ENCODE measurements around the gene HMGXB4.
"Not testable (repeated sequence)": the region's sequence is repeated elsewhere in the genome, so short reads cannot be mapped to it uniquely, and the experiment has no call there.

Gene HMGXB4, protein sequence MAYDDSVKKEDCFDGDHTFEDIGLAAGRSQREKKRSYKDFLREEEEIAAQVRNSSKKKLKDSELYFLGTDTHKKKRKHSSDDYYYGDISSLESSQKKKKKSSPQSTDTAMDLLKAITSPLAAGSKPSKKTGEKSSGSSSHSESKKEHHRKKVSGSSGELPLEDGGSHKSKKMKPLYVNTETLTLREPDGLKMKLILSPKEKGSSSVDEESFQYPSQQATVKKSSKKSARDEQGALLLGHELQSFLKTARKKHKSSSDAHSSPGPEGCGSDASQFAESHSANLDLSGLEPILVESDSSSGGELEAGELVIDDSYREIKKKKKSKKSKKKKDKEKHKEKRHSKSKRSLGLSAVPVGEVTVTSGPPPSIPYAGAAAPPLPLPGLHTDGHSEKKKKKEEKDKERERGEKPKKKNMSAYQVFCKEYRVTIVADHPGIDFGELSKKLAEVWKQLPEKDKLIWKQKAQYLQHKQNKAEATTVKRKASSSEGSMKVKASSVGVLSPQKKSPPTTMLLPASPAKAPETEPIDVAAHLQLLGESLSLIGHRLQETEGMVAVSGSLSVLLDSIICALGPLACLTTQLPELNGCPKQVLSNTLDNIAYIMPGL

DNA sequence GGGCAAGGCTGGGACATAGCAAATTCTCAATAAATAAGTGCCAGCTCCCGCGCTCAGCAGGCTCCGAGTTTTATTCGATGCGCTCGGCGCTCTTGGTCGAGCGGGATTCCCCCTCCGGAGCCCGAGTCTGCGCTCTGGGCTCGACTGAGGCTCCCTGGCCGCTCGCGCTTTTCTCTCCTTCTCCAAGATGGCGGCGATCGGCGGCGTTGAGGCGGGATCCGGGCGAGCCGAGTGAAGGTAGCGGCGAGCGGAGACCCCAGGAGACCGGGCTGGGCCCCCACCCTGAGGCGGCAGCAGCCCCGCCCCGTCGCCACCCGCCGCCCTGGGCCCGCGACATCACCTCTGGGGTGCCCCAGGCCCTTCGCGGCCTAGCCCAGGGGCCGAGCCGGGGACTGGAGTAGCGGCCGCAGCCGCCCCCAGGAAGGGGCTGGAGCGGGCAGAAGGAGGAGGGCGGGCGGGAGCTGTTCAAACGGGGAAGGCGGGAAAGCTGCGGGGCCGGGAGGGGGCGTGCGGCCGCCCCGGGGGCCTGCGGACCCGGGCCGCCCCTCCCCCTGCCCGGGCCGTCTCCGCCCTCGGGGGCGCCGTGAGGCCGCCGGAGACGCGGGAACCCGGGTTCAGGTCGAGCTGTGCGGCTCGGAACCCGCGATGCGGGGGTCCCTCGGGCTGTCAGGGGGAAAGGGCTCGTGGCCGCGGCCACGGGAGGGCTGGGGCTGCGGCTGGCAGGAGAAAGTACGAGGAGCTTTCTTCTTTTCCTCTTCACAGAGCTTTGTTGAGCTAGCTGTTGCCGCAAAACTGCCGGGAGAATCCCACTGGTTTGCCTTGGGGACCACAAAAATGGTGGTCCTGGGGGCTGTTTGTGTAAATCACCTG, at the start of gene HMGXB4:
TSS of gene HMGXB4 (plus strand) at position 173 of the 870 bp plus-strand sequence. CDS start 4,898 bp downstream, outside the sequence.
- peak; percentile 87 for DNase-seq (ENCODE audit: low spot score)

DNA sequence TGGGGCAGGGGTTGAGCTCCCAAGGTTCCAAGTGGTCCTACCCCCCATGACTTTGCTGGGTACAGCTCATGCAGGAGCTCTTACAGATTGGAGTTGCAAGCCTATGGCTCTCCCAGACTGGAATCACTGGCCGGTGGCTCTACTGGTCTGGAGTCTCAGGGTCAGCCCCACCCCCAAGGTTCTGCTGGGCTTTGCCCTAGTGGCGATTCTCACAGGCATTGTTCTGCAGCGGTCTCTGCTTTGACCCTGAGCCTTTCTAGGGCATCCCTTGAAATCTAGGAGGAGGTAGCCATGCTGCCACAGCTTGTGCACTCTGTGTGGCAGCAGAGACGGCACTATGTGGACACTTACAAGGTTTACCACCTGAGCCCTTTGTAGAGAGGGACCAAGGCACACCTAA, 49.3 kb upstream of the HMGXB4 start:
- no peak for DNase-seq (ENCODE audit: low spot score)

DNA sequence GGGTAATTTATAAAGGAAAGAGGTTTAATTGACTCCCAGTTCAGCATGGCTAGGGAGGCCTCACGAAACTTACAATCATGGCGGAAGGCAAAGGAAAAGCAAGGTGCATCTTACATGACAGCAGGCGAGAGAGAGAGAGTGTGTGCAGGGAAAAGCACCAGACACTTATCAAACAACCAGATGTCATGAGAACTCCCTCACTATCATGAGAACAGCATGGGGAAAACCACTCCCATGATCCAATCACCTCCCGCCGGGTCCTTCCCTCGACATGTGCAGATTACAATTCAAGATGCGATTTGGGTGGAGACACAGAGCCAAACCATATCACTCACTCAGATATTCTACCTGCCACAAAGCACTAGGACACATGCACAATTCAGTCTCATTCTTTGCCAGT, 48.1 kb upstream of the HMGXB4 start:
- DNase-seq (ENCODE audit: low spot score): no peak

DNA sequence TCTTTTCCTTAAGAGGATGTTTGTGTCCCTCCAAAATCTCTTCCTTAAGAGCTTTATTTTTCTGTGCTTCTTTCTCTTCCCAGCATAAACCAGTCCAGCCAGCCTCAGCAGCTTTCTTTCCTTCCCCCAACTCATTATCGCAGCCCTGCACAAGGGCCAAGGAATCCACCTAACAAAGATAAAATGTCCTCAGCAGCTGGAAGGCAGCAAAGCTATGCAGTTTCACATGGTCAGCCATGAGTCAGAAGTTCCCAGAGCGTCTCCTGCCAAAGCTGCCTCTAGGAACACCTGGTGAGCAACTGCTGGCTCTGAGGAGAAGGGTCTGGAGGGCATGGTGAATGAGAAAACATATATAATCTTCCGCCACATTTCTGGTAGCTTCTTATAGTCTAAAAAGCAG, 45.3 kb upstream of the HMGXB4 start:
- DNase-seq (ENCODE audit: low spot score): no peak

DNA sequence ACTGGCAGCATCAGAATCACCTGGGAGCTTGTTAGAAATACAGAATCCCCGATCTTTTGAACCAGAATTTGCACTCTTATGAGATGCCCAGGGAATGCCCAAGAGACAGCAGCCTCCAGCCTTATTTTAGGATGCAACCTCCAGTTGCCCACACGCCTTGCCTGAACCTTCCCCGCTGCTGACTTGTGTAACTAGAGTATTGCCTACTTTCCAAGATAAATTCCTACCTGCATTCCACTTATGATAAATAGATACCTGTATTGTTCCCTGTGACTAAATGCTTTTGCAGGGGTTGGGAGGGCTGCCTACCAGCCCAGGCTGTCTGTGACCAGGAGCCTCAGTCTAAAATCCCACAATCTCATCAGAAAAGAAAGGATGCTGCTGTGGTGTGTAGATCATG, 44.3 kb upstream of the HMGXB4 start:
- DNase-seq (ENCODE audit: low spot score): no peak

DNA sequence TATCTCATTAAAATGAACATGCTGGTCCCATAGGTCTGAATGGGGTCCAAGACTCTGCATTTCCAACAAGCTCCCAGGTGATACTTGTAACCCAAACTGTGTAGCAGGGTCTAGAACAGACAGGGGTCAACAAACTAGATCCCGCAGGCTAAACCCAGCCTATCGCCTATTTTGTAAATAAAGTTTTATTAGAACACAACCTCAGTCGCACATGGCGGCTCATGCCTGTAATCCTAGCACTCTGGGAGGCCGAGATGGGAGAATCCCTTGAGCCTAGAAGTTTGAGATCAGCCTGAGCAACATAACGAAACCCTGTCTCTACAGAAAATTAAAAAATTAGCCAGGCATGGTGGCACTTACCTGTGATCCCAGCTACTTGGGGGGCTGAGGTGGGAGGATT, 42.3 kb upstream of the HMGXB4 start:
- no peak for DNase-seq (ENCODE audit: low spot score)

DNA sequence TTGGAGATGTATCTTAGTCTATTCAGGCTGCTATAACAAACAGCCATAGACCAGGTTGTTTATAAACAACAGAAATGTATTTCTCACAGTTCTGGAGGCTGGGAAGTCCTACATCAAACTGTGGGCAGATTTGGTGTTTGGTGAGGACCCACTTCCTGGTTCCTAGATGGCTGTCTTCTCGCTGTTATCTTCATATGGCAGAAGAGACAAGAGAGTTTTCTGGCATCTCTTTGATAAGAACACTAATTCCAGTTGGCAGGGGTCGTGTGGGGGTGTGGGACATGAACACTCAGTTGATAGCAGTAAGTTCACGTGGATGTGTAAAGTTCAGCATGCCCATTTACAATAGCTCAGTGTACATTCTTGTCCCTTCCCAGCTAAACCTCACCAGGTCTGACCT, 41.3 kb upstream of the HMGXB4 start:
- DNase-seq (ENCODE audit: low spot score): no peak

DNA sequence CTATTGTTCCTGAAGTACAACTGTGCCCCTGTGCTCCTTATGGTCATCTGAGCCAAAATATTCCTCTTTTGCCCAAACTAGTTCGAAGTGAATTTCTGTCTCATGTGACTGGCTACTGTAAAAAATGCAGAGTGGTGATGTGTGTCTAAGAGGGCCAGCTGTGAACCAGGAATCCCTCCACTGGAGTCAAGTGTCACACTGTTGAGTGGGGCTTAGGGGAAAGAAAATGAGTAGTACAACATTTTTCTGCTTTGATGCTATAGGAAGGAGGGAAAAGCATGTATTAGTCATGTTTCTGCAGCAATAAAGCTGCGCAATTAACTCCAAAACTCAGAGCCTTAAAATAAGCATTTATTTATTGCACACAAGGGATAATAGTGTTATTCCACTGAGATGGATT, 39.8 kb upstream of the HMGXB4 start:
- no peak for DNase-seq (ENCODE audit: low spot score)

DNA sequence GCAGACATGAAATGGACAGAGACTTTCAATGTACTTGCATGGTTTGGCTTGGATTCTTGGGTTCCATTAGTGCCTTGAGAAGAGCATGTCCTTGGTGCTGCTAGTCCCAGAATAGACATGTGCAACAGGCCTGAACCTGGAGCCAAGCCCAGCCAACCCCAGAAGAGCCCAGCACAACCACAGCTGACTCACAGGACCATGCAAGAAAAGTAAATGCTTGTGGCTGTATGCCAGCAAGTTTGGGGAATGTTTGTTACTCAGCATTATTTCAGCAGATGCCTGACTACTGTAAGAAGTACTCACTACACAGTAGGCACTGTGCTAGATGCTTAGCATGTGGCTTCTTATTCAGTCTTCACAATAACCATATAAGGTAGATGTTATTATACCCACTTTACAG, 39.2 kb upstream of the HMGXB4 start:
- no peak for DNase-seq (ENCODE audit: low spot score)

DNA sequence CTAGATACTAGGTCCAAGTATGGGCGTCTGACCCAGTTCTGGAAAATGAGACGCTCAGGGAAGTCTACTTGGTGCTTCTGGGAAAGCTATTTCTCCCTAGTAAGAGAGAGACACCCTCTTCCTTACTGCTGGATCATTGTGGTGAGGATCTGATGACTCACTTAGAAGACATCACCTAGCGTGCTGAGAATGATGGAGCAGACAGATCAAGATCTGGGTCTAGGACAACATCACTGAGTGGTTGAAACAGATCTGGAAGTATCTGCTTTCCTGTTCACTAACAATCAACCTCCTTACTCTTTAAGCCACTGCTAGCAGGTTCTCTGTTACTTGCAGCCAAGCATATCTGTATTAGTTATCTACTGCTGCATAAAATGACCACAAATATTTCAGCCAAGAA, 38.3 kb upstream of the HMGXB4 start:
- no peak for DNase-seq (ENCODE audit: low spot score)

DNA sequence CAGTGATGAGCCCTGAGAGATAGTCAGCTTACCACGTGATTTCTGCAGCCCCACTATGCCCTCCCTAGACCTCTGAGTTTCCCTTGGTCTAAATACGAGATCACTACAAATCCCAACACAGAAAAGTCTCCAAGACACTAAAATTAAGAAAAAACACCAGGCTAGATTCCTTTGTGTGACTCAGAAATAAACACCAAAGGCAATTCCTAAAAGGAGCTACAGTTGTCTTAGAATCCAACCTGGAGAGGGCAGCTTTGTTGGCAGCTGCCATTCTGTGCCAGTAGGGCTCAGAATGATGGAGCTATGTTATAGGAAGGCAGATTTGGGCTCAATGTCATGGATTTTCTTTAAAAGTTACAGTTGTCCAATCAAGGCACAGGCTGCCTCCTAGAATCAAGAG, 37.1 kb upstream of the HMGXB4 start:
- no peak for DNase-seq (ENCODE audit: low spot score)

DNA sequence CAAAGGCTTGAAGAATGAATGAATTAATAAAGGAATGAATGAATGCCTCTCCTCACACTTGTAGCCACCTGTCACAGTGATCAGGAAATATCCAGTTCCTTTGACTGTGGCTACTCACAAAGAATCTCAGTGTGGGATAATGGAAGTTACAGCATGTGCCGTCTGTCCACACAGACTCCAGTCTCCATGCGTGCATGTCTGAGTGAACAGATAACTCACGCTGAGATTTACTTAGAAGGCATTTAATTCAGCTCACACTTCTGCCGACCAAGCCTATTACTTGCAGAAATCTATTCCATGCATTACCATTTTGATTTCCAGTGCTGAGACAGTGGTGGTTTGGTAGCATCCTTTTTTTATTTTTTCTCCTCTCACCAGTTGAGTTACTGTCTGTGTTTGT, 32.3 kb upstream of the HMGXB4 start:
- no peak for DNase-seq (ENCODE audit: low spot score)

DNA sequence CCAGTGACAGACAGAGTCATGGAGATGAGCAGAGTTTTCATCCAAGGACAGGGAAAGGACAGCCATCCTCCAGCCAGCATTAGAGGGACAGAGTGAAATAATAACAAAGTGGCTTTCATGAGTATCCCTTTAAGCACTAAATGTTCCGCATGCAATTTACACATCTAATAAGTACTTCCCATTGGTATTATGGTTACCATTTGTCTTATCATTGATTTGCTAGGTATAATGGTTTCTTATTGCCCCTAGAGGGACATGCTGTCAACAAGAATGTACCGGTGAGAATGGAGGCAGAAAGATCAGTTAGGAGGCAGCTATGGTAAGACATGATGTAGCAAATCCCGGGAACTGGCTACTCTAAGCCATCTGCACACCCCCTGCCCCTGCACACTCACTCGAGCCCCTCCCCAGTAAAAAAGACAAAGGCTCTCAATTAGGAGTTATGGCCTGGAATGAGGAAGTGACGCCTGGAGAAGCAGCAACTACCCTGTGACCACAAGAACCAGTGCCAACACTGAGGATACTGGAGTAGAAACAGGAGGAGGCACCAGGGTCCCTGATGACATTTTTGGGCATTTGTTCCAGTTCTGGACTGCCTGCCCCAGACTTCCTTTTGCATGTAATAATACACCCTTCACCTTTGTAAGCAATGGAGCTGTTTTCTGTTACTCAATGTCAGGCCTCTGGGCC, 30.2 kb upstream of the HMGXB4 start:
- no peak for DNase-seq (ENCODE audit: low spot score)

DNA sequence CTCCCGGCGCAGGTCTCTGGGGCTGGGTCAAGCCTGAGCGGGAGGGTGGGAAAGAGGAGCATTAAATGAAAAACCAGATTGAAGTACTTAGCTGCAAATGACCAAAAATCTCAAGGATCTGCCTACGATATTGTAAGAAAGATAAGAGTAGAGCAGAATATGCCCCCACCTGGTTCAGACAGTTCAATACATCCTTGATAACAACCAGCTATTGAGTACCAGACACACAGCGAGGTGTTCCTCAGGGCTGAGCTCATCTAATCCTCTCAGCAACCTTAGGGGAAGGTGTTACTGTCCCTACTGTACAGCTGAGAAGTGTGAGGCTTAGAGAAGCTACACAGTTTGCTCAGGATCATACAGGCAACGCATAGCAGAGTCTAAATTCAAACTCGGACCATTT, 27.4 kb upstream of the HMGXB4 start:
- DNase-seq (ENCODE audit: low spot score): no peak

DNA sequence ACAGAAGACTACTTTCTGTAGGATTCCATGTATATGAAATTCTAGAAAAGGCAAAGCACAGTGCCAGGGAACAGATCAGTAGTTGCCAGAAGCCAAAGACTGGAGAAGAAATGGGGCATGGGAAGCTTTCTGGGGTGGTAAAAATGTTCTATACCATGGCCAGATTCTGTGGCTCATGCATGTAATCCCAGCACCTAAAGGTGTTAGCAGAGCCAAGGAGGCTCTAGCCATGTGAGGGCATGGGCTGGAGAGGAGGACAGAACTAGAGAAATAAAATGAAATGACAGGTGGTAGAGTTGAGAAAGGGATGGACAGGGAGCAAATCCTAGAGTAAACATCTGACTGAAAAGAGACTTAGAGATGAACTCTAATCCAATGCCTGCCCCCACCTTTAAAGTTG, 26.9 kb upstream of the HMGXB4 start:
- no peak for DNase-seq (ENCODE audit: low spot score)

DNA sequence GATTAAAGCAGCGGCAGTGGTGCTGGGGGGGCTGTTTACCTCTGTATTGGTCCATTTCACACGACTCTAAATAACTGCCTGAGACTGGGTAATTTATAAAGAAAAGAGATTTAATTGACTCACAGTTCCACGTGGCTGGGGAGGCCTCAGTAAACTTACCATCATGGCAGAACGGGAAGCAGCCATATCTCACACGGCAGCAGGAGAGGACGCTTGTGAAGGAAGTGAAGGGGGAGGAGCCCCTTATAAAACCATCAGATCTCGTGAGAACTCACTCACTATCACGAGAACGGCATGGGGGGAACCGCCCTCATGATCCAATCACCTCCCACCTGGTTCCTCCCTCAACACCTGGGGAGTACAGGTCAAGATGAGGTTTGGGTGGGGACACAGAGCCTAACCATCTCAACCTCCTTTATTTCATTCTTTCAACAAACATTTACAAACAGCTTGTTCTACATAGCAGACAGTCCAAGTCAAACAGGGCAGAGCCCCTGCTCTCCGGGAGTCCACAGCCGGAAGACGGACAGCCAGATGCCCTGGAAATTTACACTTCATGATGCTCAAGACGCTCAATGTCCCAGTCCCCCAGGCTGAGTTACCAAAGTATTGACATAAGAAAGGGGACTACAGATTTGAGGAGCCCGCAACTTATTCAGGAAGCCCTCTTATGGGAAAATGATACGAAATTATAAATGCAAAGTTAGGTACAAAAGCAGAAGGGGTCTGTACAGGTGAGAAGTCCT, 26.3 kb upstream of the HMGXB4 start:
- no peak for DNase-seq (ENCODE audit: low spot score)

DNA sequence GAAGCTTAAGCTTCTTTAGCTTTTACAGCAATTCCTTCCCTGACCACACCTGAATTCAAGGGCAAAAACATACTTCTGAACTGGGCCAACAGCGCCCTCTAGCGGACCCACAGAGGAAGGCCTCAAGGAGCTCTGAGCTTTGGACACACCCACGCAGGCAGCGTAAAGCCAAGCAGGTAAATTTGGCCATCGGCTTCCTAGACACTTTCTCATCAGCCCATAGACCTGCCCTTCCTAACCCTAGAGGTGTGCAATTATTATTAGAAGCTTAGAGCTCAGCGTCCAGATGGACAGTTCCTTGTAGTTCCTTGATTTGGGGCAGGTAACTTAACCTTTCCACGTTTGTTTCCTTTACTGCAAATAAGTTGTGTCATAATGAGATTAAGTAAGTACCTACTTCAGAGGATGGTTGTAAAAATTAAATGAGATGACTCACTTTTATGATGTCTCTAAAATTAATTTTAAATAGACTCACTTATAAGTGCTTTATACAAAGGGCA, 25.7 kb upstream of the HMGXB4 start:
- peak; percentile 58 for DNase-seq (ENCODE audit: low spot score)

DNA sequence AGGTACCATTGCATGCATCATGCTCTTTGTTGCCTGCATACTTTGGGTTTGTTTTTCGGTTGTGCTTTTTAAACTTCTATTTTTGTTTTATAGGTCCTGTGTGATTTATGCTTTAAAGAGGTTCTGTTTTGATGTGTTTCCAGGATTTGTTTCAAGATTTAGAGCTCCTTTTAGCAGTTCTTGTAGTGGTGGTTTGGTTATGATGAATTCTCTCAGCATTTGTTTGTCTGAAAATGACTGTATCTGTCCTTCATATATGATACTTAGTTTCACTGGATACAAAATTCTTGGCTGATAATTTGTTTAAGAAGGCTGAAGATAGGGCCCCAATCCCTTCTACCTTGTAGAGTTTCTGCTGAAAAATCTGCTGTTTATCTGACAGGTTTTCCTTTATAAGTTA, 18.5 kb upstream of the HMGXB4 start:
- DNase-seq (ENCODE audit: low spot score): not testable (repeated sequence)

DNA sequence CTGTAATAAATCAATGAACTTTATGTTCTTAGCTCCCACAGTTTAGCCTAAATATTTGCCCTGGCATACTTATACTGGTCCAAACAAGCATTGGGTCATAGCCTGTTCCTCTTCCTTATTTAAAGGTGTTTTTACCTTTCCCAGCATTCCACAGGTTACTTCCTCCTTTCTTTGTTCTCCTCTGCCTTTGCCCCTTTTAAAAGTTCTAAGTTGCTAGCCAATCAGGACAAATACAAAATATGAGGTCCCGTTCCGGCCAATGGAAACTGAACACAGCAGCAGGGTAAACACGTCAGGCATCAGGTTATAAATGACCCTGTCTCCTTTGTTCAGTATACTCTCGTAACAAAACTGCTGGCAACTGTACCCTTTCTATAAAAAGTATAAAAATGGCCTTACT, 12.8 kb upstream of the HMGXB4 start:
- DNase-seq (ENCODE audit: low spot score): not testable (repeated sequence)

DNA sequence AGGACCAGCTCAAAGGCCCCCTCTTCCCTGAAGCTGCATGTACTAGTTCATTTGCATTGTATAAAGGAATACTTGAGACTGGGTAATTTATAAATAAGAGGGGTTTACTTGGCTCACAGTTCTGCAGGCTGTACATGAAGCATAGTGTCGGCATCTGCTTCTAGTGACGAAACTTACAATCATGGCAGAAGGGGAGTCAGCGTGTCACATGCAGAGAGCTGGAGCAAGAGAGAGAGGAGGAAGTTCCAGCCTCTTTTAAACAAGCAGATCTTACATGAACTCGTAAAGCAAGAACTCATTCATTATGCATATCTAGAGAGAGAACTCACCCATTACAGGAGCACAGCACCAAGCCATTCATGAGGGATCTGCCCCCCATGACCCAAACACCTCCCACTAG, 7.1 kb upstream of the HMGXB4 start:
- DNase-seq (ENCODE audit: low spot score): no peak

DNA sequence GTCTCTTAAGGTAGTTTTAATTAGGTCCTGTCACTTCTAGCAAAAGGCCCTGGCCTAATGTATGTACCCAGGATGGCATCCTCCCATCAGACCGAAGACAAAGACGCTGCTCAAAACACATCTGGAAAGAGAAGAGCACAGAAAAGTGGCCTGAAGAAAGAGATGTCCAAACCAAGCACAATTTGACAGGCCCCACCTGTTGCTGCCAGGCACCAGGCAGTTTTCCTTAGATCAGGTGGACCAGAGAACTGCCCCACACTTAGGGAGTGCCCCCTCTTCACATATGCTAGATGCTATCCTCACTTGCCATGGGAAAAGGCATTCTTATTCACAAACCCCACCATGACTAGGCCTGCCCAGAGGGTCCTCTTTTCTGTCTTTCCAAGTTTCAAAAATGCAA, 3.3 kb upstream of the HMGXB4 start:
- DNase-seq (ENCODE audit: low spot score): no peak

DNA sequence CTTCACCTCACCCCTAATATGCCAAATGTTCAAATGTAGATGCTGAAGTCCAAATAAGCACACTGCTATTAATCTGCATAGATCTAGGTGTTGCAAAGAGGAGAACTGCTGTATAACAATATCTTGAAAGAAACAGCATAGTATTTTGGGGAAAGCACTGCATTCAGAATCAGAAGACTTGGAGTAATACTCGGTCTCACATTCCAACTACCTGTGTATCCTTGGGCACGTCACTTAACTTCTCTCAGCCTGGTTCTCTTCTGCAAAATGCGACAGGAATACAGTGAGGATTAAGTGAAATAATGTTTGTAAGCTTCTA, 332 bp upstream of the HMGXB4 start:
- DNase-seq (ENCODE audit: low spot score): no peak
